ENCODE results near the gene CCDC178. TPM values are rescaled to one million over a fixed set of nuclear protein-coding genes. Genes with fewer than 3 reads are reported as not detected.

CCDC178 gene
- polyA plus RNA-seq, 2 of the 4 experiments (the other 2 are of a cell fraction): 0.06 TPM; not detected in 1

DNA sequence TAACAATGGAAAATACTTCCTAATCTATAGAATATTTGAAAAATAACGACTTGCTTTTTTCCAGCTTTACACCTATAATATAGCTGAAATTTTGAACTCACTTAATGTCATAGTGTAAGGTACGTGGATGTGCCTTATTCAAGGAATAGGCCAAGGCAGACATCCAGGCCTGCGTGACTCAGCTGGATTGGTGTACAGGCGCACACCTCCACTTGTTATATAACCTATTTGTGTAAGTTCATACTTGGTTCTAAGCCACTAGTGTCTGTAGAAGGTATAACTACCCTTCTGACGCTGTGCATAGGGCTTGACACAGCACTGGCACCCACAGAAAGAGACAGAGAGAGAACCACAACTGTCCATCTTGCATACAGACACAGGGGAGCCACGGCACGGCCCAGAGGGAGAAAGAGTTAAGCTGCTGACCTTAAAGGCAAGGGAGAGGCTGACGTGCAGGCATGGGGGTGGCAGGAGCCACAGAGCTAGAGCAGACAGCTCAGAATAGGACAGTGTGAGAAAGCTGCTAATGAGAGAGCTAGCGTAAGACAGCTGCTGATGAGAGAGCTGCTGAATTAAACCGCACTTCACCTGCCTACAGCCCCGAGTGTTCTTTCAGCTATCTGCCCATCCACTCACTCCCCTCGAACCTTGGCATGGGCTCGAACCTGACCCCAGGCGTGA, 16.1 kb downstream of the CCDC178 start:
- WGBS (ENCODE audit: missing lambda C conversion rate): 21% methylated on average over 14 of the region's 14 CpGs
- FAIRE-seq: no peak

DNA sequence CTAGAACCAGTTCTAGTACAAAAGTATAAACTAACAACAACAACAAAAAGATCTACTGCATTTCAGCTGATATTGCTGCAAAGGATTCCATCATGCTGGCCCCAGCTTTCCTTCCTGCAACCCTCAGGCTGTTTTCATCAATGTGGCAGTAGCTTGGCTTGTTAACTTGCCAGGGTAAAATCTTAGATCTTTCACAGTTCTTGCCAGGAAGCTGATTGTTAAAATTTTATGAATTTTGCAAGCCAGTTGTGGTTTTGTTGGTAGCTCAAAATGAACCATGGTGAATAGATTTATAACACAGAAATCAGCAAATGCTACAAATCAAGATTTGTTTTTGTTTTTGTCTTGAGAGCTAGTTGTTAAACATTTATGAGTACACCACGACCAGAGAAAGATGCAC, 19.3 kb downstream of the CCDC178 start:
- 4% methylated on average over 1 of the region's 1 CpG for WGBS (ENCODE audit: missing lambda C conversion rate)
- Histone ChIP-seq H3K9me3 (no peaks in the 10 kb centered on the region), H3K27ac (no peak overlapping the region), H3K4me1 (no peaks in the 10 kb centered on the region), H3K4me2 (no peak overlapping the region), H3K4me3 (no peak overlapping the region)
- no peak for DNase-seq (ENCODE audit: low read depth in 1 of 2, low spot score in 1 of 2)
- FAIRE-seq: no peak
- TF ChIP-seq ESRRA (IDR thresholded peaks at IDR 0.05; ENCODE audit: borderline replicate concordance, low read length): no peak
- TF ChIP-seq EP300 (IDR thresholded peaks at IDR 0.05): no peak
- TF ChIP-seq MAFK (IDR thresholded peaks at IDR 0.05; ENCODE audit: partially characterized antibody): no peak
- TF ChIP-seq CHD4 (IDR thresholded peaks at IDR 0.05; ENCODE audit: borderline replicate concordance): no peak
- no peak for TF ChIP-seq HOXB13 (CRISPR knock-in tag; IDR thresholded peaks at IDR 0.05; ENCODE audit: low read depth)
- TF ChIP-seq FOSL2 (IDR thresholded peaks at IDR 0.05): no peak
- no peak for TF ChIP-seq FOSL2 (CRISPR knock-in tag; IDR thresholded peaks at IDR 0.05)
- TF ChIP-seq FOXS1 (CRISPR knock-in tag; IDR thresholded peaks at IDR 0.05): no peak
- TF ChIP-seq MAZ (IDR thresholded peaks at IDR 0.05; ENCODE audit: borderline replicate concordance, low read depth, low read length): no peak
- no peak for TF ChIP-seq EHMT2 (IDR thresholded peaks at IDR 0.05; ENCODE audit: low read depth)
- no peak for TF ChIP-seq EHF (CRISPR knock-in tag; IDR thresholded peaks at IDR 0.05)
- no peak for TF ChIP-seq NPAS2 (CRISPR knock-in tag; IDR thresholded peaks at IDR 0.05; ENCODE audit: borderline replicate concordance)
- no peak for TF ChIP-seq KDM5A (IDR thresholded peaks at IDR 0.05)
- TF ChIP-seq PHF8 (IDR thresholded peaks at IDR 0.05; ENCODE audit: borderline replicate concordance, low read depth): no peak
- TF ChIP-seq, protein P1, sequence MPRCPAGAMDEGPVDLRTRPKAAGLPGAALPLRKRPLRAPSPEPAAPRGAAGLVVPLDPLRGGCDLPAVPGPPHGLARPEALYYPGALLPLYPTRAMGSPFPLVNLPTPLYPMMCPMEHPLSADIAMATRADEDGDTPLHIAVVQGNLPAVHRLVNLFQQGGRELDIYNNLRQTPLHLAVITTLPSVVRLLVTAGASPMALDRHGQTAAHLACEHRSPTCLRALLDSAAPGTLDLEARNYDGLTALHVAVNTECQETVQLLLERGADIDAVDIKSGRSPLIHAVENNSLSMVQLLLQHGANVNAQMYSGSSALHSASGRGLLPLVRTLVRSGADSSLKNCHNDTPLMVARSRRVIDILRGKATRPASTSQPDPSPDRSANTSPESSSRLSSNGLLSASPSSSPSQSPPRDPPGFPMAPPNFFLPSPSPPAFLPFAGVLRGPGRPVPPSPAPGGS (IDR thresholded peaks at IDR 0.05): no peak
- TF ChIP-seq, protein P2, sequence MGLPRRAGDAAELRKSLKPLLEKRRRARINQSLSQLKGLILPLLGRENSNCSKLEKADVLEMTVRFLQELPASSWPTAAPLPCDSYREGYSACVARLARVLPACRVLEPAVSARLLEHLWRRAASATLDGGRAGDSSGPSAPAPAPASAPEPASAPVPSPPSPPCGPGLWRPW (IDR thresholded peaks at IDR 0.05): no peak
- no peak for TF ChIP-seq ZNF302 (CRISPR knock-in tag; IDR thresholded peaks at IDR 0.05)
- no peak for ATAC-seq
- ChIA-PET CTCF (no interaction called here), POLR2A (no interaction called here)

More for the DNA sequence above, 16.1 kb downstream of the CCDC178 start:
- no peak for ATAC-seq
- Histone ChIP-seq H3K9me3 (no peaks in the 10 kb centered on the region), H3K4me1 (no peaks in the 10 kb centered on the region), H3K4me3 (no peak overlapping the region), H3K27ac (no peak overlapping the region), H3K4me2 (no peak overlapping the region)
- CTCF ChIA-PET: no interaction called here
- no peak for DNase-seq (ENCODE audit: low read depth in 1 of 2, low spot score in 1 of 2)
- POLR2A ChIA-PET: no interaction called here
- TF ChIP-seq CBX2 (IDR thresholded peaks at IDR 0.05; ENCODE audit: borderline replicate concordance, low read depth) (no peak), NPAS2 (CRISPR knock-in tag; IDR thresholded peaks at IDR 0.05; ENCODE audit: borderline replicate concordance) (no peak), KDM5A (IDR thresholded peaks at IDR 0.05) (no peak)
- TF ChIP-seq, protein P3, sequence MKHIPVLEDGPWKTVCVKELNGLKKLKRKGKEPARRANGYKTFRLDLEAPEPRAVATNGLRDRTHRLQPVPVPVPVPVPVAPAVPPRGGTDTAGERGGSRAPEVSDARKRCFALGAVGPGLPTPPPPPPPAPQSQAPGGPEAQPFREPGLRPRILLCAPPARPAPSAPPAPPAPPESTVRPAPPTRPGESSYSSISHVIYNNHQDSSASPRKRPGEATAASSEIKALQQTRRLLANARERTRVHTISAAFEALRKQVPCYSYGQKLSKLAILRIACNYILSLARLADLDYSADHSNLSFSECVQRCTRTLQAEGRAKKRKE (CRISPR knock-in tag; IDR thresholded peaks at IDR 0.05; ENCODE audit: low read depth): no peak
- TF ChIP-seq, protein P2 (IDR thresholded peaks at IDR 0.05): no peak

DNA sequence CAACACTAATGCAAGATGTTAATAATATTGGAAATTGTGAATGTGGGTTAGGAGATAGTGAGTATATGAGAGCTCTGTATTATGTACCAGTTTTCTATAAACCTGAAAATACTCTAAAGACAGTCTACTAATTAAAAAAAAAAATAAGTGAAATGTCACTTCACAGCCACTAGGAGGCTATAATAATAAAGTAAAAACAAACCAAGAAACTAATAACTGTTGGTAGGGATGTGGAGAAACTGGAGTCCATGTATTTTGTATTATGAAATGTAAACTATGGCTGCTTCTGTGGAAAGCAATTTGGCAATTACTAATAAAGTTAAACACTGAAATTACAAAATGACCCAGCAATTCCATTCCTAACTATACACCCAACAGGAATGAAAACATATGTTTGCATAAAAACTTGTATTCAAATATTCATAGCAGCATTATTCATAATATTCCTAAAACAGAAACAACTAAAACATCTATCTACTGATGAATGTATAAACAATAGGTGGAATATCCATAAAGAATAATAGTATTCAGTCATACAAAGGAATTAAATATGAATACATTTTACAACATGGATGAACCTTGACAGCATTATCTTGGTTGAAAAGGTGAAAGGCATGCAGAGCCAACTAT, 36.2 kb downstream of the CCDC178 start:
- Histone ChIP-seq H3K27ac (no peak overlapping the region), H3K9me3 (no peaks in the 10 kb centered on the region), H3K4me3 (no peak overlapping the region), H3K4me2 (no peak overlapping the region), H3K4me1 (no peaks in the 10 kb centered on the region)
- ATAC-seq (no peak), DNase-seq (ENCODE audit: low read depth in 1 of 2, low spot score in 1 of 2) (no peak), FAIRE-seq (no peak)
- POLR2A ChIA-PET: no interaction called here
- CTCF ChIA-PET: no interaction called here
- TF ChIP-seq HDAC2 (IDR thresholded peaks at IDR 0.05) (no peak), BHLHE40 (IDR thresholded peaks at IDR 0.05; ENCODE audit: low read depth, low read length) (no peak), TFCP2L1 (CRISPR knock-in tag; IDR thresholded peaks at IDR 0.05) (no peak), HOXB5 (CRISPR knock-in tag; IDR thresholded peaks at IDR 0.05) (no peak), POLR2AphosphoS2 (conservative IDR thresholded peaks at IDR 0.05; ENCODE audit: low read length) (no peak), PHF8 (IDR thresholded peaks at IDR 0.05; ENCODE audit: borderline replicate concordance, low read depth) (no peak), RCOR1 (IDR thresholded peaks at IDR 0.05; ENCODE audit: low read depth, low read length) (no peak), CHD2 (IDR thresholded peaks at IDR 0.05; ENCODE audit: low read length, partially characterized antibody) (no peak), CEBPB (IDR thresholded peaks at IDR 0.05) (no peak), MAZ (IDR thresholded peaks at IDR 0.05; ENCODE audit: borderline replicate concordance, low read depth, low read length) (no peak), GATA3 (IDR thresholded peaks at IDR 0.05; ENCODE audit: borderline replicate concordance) (no peak), CHD4 (IDR thresholded peaks at IDR 0.05; ENCODE audit: borderline replicate concordance) (no peak), KDM1A (IDR thresholded peaks at IDR 0.05; ENCODE audit: low read depth) (no peak)
- TF ChIP-seq, protein P4, sequence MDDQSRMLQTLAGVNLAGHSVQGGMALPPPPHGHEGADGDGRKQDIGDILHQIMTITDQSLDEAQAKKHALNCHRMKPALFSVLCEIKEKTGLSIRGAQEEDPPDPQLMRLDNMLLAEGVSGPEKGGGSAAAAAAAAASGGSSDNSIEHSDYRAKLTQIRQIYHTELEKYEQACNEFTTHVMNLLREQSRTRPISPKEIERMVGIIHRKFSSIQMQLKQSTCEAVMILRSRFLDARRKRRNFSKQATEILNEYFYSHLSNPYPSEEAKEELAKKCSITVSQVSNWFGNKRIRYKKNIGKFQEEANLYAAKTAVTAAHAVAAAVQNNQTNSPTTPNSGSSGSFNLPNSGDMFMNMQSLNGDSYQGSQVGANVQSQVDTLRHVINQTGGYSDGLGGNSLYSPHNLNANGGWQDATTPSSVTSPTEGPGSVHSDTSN (IDR thresholded peaks at IDR 0.05): no peak
- TF ChIP-seq, protein P5, sequence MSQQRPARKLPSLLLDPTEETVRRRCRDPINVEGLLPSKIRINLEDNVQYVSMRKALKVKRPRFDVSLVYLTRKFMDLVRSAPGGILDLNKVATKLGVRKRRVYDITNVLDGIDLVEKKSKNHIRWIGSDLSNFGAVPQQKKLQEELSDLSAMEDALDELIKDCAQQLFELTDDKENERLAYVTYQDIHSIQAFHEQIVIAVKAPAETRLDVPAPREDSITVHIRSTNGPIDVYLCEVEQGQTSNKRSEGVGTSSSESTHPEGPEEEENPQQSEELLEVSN (IDR thresholded peaks at IDR 0.05; ENCODE audit: borderline replicate concordance, low read depth): no peak
